Neural cell (in vitro differentiated cells): ENCODE results near the gene CAPN5. TPM values are rescaled to one million over a fixed set of nuclear protein-coding genes. Genes with fewer than 3 reads are reported as not detected.

Experiments used
- H2AFZ ChIP-seq: fragments of 200-600, 300-800 bp; sonication (generic), shearing (Covaris generic); 2 replicates; pipeline ENCODE4 v1.6.0; 2014; ENCODE audit warnings: low read depth, mild to moderate bottlenecking, antibody characterized with exemption, low read length, moderate library complexity
- H3F3A ChIP-seq: fragments of 200-600 bp; shearing (Covaris generic); 2 replicates; pipeline ENCODE4 v1.6.1; 2016; ENCODE audit warnings: mild to moderate bottlenecking, moderate library complexity, mixed read lengths, antibody characterized with exemption, low read length; ENCODE audit not compliant: insufficient read depth, poor library complexity, severe bottlenecking
- H3K27ac ChIP-seq: fragments of 200-600, 300-800 bp; sonication (generic), shearing (Covaris generic); 2 replicates; pipeline ENCODE4 v1.5.1; 2014; ENCODE audit warnings: mild to moderate bottlenecking, low read length, moderate library complexity
- H3K27me3 ChIP-seq: fragments of 300-800, 200-600 bp; sonication (generic), shearing (Covaris generic); 2 replicates; pipeline ENCODE4 v1.6.0; 2014; ENCODE audit warnings: mild to moderate bottlenecking, low read depth, low read length, moderate library complexity; ENCODE audit not compliant: insufficient read depth
- H3K36me3 ChIP-seq: fragments of 300-800, 200-600 bp; sonication (generic), shearing (Covaris generic); 2 replicates; pipeline ENCODE4 v1.5.1; 2014; ENCODE audit warnings: mild to moderate bottlenecking, antibody characterized with exemption, low read length, moderate library complexity; ENCODE audit not compliant: insufficient read depth
- H3K4me2 ChIP-seq: fragments of 300-800, 200-600 bp; sonication (generic), shearing (Covaris generic); 2 replicates; pipeline ENCODE4 v1.6.0; 2014; ENCODE audit warnings: mild to moderate bottlenecking, low read length
- H3K4me3 ChIP-seq: fragments of 300-800, 200-600 bp; sonication (generic), shearing (Covaris generic); 2 replicates; pipeline ENCODE4 v1.5.1; 2014; ENCODE audit warnings: mild to moderate bottlenecking, low read length, moderate library complexity
- H3K79me2 ChIP-seq: fragments of 200-600 bp; shearing (Covaris generic); replicated peaks from 2 replicates; pipeline ENCODE4 v1.6.0; 2014; ENCODE audit warnings: mild to moderate bottlenecking, low read length, moderate library complexity; ENCODE audit not compliant: insufficient read depth
- H3K9ac ChIP-seq: fragments of 300-800, 200-600 bp; sonication (generic), shearing (Covaris generic); 2 replicates; pipeline ENCODE4 v1.6.1; 2016; ENCODE audit warnings: mild to moderate bottlenecking, low read length, mixed read lengths
- H3K9me2 ChIP-seq: fragments of 200-600 bp; shearing (Covaris generic); 2 replicates; pipeline ENCODE4 v1.6.1; 2016; ENCODE audit warnings: mild to moderate bottlenecking, low read length, mixed read lengths; ENCODE audit not compliant: insufficient read depth
- H3K9me3 ChIP-seq: fragments of 200-600, 300-800 bp; sonication (generic), shearing (Covaris generic); 2 replicates; pipeline ENCODE4 v1.6.1; 2016; ENCODE audit warnings: mild to moderate bottlenecking, mixed run types, low read length, moderate library complexity, mixed read lengths
- H4K20me1 ChIP-seq: fragments of 200-600 bp; shearing (Covaris generic); 2 replicates; pipeline ENCODE4 v1.6.1; 2016; ENCODE audit warnings: mild to moderate bottlenecking, mixed run types; ENCODE audit not compliant: insufficient read depth
- EP300 ChIP-seq: fragments of 450-650 bp; conservative IDR thresholded peaks from 2 replicates; pipeline ENCODE4 v1.6.1; 2014; ENCODE audit warnings: antibody characterized with exemption, mild to moderate bottlenecking, moderate library complexity; ENCODE audit not compliant: poor library complexity, severe bottlenecking
- EZH2 ChIP-seq: fragments of 200-600, 300-800 bp; shearing (Covaris generic), sonication (generic); IDR thresholded peaks from 2 replicates; pipeline ENCODE4 v1.6.1; 2014; ENCODE audit warnings: antibody characterized with exemption, low read length, borderline replicate concordance, mild to moderate bottlenecking; ENCODE audit not compliant: insufficient read depth, poor library complexity, severe bottlenecking
- MXI1 ChIP-seq: fragments of 450-650 bp; conservative IDR thresholded peaks from 2 replicates; pipeline ENCODE4 v1.6.1; 2014; ENCODE audit warnings: antibody characterized with exemption, mild to moderate bottlenecking; ENCODE audit not compliant: poor library complexity, severe bottlenecking
- POLR2AphosphoS5 ChIP-seq: IDR thresholded peaks from 2 replicates; pipeline ENCODE4 v1.6.1; 2012
- RAD21 ChIP-seq: fragments of 450-650 bp; conservative IDR thresholded peaks from 2 replicates; pipeline ENCODE4 v1.6.1; 2014; ENCODE audit warnings: antibody characterized with exemption, mild to moderate bottlenecking, moderate library complexity
- SMC3 ChIP-seq: fragments of 450-650 bp; conservative IDR thresholded peaks from 2 replicates; pipeline ENCODE4 v1.6.1; 2014; ENCODE audit warnings: antibody characterized with exemption, mild to moderate bottlenecking, moderate library complexity; ENCODE audit not compliant: poor library complexity
- TAF1 ChIP-seq: IDR thresholded peaks from 2 replicates; pipeline ENCODE4 v1.6.1; 2012; ENCODE audit warnings: low read depth
- polyA plus RNA-seq: library from polyadenylated mRNA; depleted of rRNA; stranded (reverse); fragments of >200 nt; gene quantifications from 2 replicates; pipeline ENCODE4 v1.2.3, GENCODE V29; 2014
- TF ChIP-seq, protein P1 (sequence below): fragments of 450-650 bp; IDR thresholded peaks from 2 replicates; pipeline ENCODE4 v1.5.1; 2014; ENCODE audit warnings: antibody characterized with exemption, mild to moderate bottlenecking, moderate library complexity; ENCODE audit not compliant: poor library complexity, severe bottlenecking
- TF ChIP-seq, protein P2 (sequence below): IDR thresholded peaks from 2 replicates; pipeline ENCODE4 v1.6.1; 2012; ENCODE audit warnings: borderline replicate concordance

The CAPN5 gene
- polyA plus RNA-seq, 1 donor from 2014 or later: 20.5 TPM

DNA sequence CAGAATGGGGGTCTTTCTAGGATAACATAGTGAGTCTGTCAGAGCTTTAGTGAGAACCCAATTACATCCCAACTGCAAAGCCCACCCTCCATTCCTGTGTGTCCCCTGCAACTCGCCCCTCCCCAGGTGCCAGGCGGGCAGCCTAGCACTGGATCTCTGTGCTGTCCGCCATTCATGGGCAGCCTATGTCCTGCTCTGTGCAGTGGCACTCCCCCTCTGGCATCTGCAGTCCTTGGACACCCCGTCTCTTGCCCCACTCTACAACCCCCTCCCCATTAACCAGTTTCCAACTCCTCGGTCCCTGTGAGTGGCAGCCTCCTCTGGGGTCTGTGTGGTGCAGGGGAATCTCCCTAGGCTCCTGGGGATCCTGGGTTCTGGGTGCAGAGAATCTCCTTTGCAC is 98.3 kb downstream of the CAPN5 start:
- Histone ChIP-seq H4K20me1 (no peaks in the 10 kb centered on the region), H2AFZ (no peak overlapping the region), H3F3A (no peaks in the 10 kb centered on the region), H3K36me3 (no peaks in the 10 kb centered on the region), H3K4me2 (no peak overlapping the region), H3K27ac (peak overlapping the region; percentile 34), H3K79me2 (no peaks in the 10 kb centered on the region), H3K9ac (no peak overlapping the region), H3K27me3 (no peaks in the 10 kb centered on the region), H3K4me3 (no peak overlapping the region), H3K9me2 (no peaks in the 10 kb centered on the region), H3K9me3 (no peaks in the 10 kb centered on the region)
- TF ChIP-seq MXI1 (no peak), SMC3 (no peak), RAD21 (no peak), EP300 (no peak), POLR2AphosphoS5 (no peak), TAF1 (no peak), EZH2 (no peak)
- TF ChIP-seq, protein P1, sequence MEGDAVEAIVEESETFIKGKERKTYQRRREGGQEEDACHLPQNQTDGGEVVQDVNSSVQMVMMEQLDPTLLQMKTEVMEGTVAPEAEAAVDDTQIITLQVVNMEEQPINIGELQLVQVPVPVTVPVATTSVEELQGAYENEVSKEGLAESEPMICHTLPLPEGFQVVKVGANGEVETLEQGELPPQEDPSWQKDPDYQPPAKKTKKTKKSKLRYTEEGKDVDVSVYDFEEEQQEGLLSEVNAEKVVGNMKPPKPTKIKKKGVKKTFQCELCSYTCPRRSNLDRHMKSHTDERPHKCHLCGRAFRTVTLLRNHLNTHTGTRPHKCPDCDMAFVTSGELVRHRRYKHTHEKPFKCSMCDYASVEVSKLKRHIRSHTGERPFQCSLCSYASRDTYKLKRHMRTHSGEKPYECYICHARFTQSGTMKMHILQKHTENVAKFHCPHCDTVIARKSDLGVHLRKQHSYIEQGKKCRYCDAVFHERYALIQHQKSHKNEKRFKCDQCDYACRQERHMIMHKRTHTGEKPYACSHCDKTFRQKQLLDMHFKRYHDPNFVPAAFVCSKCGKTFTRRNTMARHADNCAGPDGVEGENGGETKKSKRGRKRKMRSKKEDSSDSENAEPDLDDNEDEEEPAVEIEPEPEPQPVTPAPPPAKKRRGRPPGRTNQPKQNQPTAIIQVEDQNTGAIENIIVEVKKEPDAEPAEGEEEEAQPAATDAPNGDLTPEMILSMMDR: no peak
- TF ChIP-seq, protein P2, sequence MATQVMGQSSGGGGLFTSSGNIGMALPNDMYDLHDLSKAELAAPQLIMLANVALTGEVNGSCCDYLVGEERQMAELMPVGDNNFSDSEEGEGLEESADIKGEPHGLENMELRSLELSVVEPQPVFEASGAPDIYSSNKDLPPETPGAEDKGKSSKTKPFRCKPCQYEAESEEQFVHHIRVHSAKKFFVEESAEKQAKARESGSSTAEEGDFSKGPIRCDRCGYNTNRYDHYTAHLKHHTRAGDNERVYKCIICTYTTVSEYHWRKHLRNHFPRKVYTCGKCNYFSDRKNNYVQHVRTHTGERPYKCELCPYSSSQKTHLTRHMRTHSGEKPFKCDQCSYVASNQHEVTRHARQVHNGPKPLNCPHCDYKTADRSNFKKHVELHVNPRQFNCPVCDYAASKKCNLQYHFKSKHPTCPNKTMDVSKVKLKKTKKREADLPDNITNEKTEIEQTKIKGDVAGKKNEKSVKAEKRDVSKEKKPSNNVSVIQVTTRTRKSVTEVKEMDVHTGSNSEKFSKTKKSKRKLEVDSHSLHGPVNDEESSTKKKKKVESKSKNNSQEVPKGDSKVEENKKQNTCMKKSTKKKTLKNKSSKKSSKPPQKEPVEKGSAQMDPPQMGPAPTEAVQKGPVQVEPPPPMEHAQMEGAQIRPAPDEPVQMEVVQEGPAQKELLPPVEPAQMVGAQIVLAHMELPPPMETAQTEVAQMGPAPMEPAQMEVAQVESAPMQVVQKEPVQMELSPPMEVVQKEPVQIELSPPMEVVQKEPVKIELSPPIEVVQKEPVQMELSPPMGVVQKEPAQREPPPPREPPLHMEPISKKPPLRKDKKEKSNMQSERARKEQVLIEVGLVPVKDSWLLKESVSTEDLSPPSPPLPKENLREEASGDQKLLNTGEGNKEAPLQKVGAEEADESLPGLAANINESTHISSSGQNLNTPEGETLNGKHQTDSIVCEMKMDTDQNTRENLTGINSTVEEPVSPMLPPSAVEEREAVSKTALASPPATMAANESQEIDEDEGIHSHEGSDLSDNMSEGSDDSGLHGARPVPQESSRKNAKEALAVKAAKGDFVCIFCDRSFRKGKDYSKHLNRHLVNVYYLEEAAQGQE: no peak

DNA sequence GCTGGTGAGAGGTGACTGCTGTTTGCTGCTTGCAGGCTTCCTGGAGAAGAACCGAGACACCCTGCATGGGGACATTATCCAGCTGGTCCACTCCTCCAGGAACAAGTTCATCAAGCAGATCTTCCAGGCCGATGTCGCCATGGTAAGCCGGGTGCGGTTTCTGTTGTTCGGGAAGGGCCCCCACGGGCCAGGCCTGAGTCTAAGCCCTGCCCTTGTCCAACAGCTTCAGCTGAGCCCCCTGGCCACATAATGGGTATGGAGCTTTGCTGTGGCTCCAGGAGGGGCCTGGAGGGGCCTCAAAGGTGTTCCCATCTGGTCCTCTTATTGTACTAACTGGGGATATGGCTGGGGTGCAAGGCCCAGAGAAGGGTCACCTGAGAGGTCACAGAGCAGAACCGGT is 99.2 kb downstream of the CAPN5 start:
- Histone ChIP-seq H3K27me3 (no peaks in the 10 kb centered on the region), H3F3A (no peaks in the 10 kb centered on the region), H3K27ac (no peak overlapping the region), H3K79me2 (no peaks in the 10 kb centered on the region), H3K4me3 (no peak overlapping the region), H3K9me3 (no peaks in the 10 kb centered on the region), H2AFZ (no peak overlapping the region), H3K36me3 (no peaks in the 10 kb centered on the region), H3K4me2 (no peak overlapping the region), H3K9ac (no peak overlapping the region), H4K20me1 (no peaks in the 10 kb centered on the region), H3K9me2 (no peaks in the 10 kb centered on the region)
- TF ChIP-seq, protein P2: no peak
- no peak for TF ChIP-seq POLR2AphosphoS5
- TF ChIP-seq EP300: no peak
- TF ChIP-seq SMC3: no peak
- TF ChIP-seq RAD21: no peak
- TF ChIP-seq TAF1: no peak
- no peak for TF ChIP-seq EZH2
- TF ChIP-seq, protein P1: no peak
